Subcutaneous abdominal adipose tissue (tissue), 5 donors: ENCODE measurements around the gene TIA1.

Experiments
- H3K27ac ChIP-seq: one replicate; pipeline ENCODE4 v1.7.0; 2013; ENCODE audit warnings: low read depth, mild to moderate bottlenecking, inconsistent platforms, low read length, moderate library complexity
- H3K27me3 ChIP-seq, 5 donors: one replicate each; pipeline ENCODE4 v1.7.0; 2013; ENCODE audit warnings: low read length in 5 of 5, inconsistent platforms in 1 of 5; ENCODE audit not compliant: control insufficient read depth in 5 of 5, insufficient read depth in 4 of 5
- H3K36me3 ChIP-seq, 5 donors: one replicate each; pipeline ENCODE4 v1.7.0; 2013; ENCODE audit warnings: low read length in 5 of 5; ENCODE audit not compliant: control insufficient read depth in 5 of 5, insufficient read depth in 5 of 5
- H3K4me1 ChIP-seq, 5 donors: one replicate each; pipeline ENCODE4 v1.7.0; 2013; ENCODE audit warnings: low read length in 5 of 5, mild to moderate bottlenecking in 3 of 5, moderate library complexity in 1 of 5; ENCODE audit not compliant: control insufficient read depth in 5 of 5, insufficient read depth in 5 of 5
- H3K4me3 ChIP-seq, 5 donors: one replicate each; pipeline ENCODE4 v1.7.0; 2013; ENCODE audit warnings: low read length in 5 of 5, low read depth in 1 of 5
- H3K9ac ChIP-seq, 5 donors: one replicate each; pipeline ENCODE4 v1.7.0; 2013; ENCODE audit warnings: low read length in 5 of 5, mild to moderate bottlenecking in 4 of 5, moderate library complexity in 3 of 5
- H3K9me3 ChIP-seq, 5 donors: one replicate each; pipeline ENCODE4 v1.7.0; 2013; ENCODE audit warnings: low read length in 5 of 5; ENCODE audit not compliant: control insufficient read depth in 5 of 5
- donor health status: healthy.
- donor health status: healthy.
- donor health status: healthy.
- donor health status: healthy.
- donor health status: healthy.

The TIA1 gene

GRCh38 chr2:70258532-70258875 lies 10.1 kb upstream of the TIA1 start:
- Histone ChIP-seq H3K27me3 (no peaks in the 10 kb centered on the region), H3K4me1 (peaks cover 4 to 45% (median 42%) of the 10 kb centered on the region in 5 donors), H3K36me3 (peaks cover 8 to 27% (median 17%) of the 10 kb centered on the region in 5 donors), H3K27ac (peak overlapping the region; percentile 78), H3K9ac (peak overlapping the region; percentile 31 to 85 (median 71)), H3K4me3 (peak overlapping the region; percentile 84 to 95 (median 86)), H3K9me3 (peaks cover 0 to 4% (median 0%) of the 10 kb centered on the region in 5 donors)

- Histone ChIP-seq H3K9me3 (peaks cover 0 to 4% (median 0%) of the 10 kb centered on the region in 5 donors), H3K4me1 (peaks cover 4 to 32% (median 25%) of the 10 kb centered on the region in 5 donors), H3K27ac (no peak overlapping the region), H3K36me3 (peaks cover 0 to 7% (median 2%) of the 10 kb centered on the region in 5 donors), H3K4me3 (no peak overlapping the region), H3K27me3 (no peaks in the 10 kb centered on the region), H3K9ac (no peak overlapping the region)
Observed at GRCh38 chr2:70255637-70256314, 7.3 kb upstream of the TIA1 start.

GRCh38 chr2:70250434-70250833 lies 2.0 kb upstream of the TIA1 start:
- Histone ChIP-seq H3K27me3 (no peaks in the 10 kb centered on the region), H3K9ac (no peak overlapping the region), H3K36me3 (no peaks in the 10 kb centered on the region), H3K4me3 (no peak overlapping the region), H3K9me3 (no peaks in the 10 kb centered on the region), H3K27ac (no peak overlapping the region), H3K4me1 (peaks cover 1 to 22% (median 17%) of the 10 kb centered on the region in 5 donors)

GRCh38 chr2:70247364-70248180 lies 856 bp downstream of the TIA1 start:
- Histone ChIP-seq H3K9ac (peak overlapping the region; percentile 81 to 99 (median 93)), H3K27ac (peak overlapping the region; percentile 99), H3K36me3 (no peaks in the 10 kb centered on the region), H3K4me1 (peaks cover 1 to 36% (median 26%) of the 10 kb centered on the region in 5 donors), H3K4me3 (peak overlapping the region; percentile 79 to 100 (median 96)), H3K27me3 (no peaks in the 10 kb centered on the region), H3K9me3 (no peaks in the 10 kb centered on the region)

GRCh38 chr2:70243806-70244584 lies 4.4 kb downstream of the TIA1 start:
- H3K9ac ChIP-seq = no peak overlapping the region
- H3K9me3 ChIP-seq = no peaks in the 10 kb centered on the region
- H3K27me3 ChIP-seq = no peaks in the 10 kb centered on the region
- H3K4me3 ChIP-seq = no peak overlapping the region
- H3K4me1 ChIP-seq = peaks cover 1 to 38% (median 26%) of the 10 kb centered on the region in 5 donors
- no peak overlapping the region for H3K27ac ChIP-seq
- peaks cover 0 to 5% (median 4%) of the 10 kb centered on the region in 5 donors for H3K36me3 ChIP-seq

- peak overlapping the region in 1 of 5 donors; percentile 21 for H3K9ac ChIP-seq
- no peaks in the 10 kb centered on the region for H3K9me3 ChIP-seq
- no peak overlapping the region for H3K27ac ChIP-seq
- H3K36me3 ChIP-seq = peaks cover 0 to 5% (median 4%) of the 10 kb centered on the region in 5 donors
- no peaks in the 10 kb centered on the region for H3K27me3 ChIP-seq
- no peak overlapping the region for H3K4me3 ChIP-seq
- peaks cover 1 to 34% (median 26%) of the 10 kb centered on the region in 5 donors for H3K4me1 ChIP-seq
Observed at GRCh38 chr2:70242552-70242951, 5.9 kb downstream of the TIA1 start.

- Histone ChIP-seq H3K9me3 (no peaks in the 10 kb centered on the region), H3K9ac (no peak overlapping the region), H3K4me3 (no peak overlapping the region), H3K27me3 (no peaks in the 10 kb centered on the region), H3K4me1 (peaks cover under 1 to 22% (median 20%) of the 10 kb centered on the region in 5 donors), H3K27ac (no peak overlapping the region), H3K36me3 (peaks cover 0 to 7% (median 5%) of the 10 kb centered on the region in 5 donors)
Observed at GRCh38 chr2:70241340-70241739, 7.1 kb downstream of the TIA1 start.

- H3K4me1 ChIP-seq = peaks cover 0 to 16% (median 13%) of the 10 kb centered on the region in 5 donors
- H3K27ac ChIP-seq = no peak overlapping the region
- no peaks in the 10 kb centered on the region for H3K27me3 ChIP-seq
- peaks cover 0 to 7% (median 6%) of the 10 kb centered on the region in 5 donors for H3K36me3 ChIP-seq
- H3K4me3 ChIP-seq = no peak overlapping the region
- no peaks in the 10 kb centered on the region for H3K9me3 ChIP-seq
- peak overlapping the region in 1 of 5 donors; percentile 12 for H3K9ac ChIP-seq
Observed at GRCh38 chr2:70240599-70240998, 7.8 kb downstream of the TIA1 start.

- H3K9me3 ChIP-seq = no peaks in the 10 kb centered on the region
- H3K9ac ChIP-seq = no peak overlapping the region
- H3K4me3 ChIP-seq = no peak overlapping the region
- no peak overlapping the region for H3K27ac ChIP-seq
- peaks cover 10 to 48% (median 31%) of the 10 kb centered on the region in 5 donors for H3K36me3 ChIP-seq
- peaks cover 0 to 3% (median 0%) of the 10 kb centered on the region in 5 donors for H3K4me1 ChIP-seq
- no peaks in the 10 kb centered on the region for H3K27me3 ChIP-seq
Observed at GRCh38 chr2:70233926-70234325, 14.5 kb downstream of the TIA1 start.
